HG03378 (cell line): ENCODE results near the gene DDX50.
"Not testable (repeated sequence)": the region's sequence is repeated elsewhere in the genome, so short reads cannot be mapped to it uniquely, and the experiment has no call there.

ENCODE experiments used
- ATAC-seq: cut with Tn5 transposase; IDR thresholded peaks from one replicate; pipeline ENCODE4 v1.9.1; 2021; ENCODE audit warnings: mild to moderate bottlenecking, moderate library complexity; ENCODE audit not compliant: unreplicated experiment

DDX50 gene

DNA sequence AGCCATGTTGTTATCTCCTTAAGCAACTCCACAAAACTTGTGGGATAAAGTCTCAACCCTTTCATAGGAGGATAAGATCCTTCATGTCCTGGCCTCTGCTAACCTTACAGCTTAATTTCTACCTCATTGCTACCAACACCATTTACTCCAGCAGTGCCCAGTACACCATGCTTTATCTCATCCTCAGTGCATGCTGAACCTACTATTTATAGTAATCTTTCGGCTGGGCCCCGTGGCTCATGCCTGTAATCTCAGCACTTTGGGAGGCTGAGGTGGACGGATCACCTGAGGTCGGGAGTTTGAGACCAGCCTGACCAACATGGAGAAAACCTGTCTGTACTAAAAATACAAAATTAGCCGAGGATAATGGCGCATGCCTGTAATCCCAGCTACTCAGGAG lies 78.6 kb downstream of the DDX50 start:
- not testable (repeated sequence) for ATAC-seq

DNA sequence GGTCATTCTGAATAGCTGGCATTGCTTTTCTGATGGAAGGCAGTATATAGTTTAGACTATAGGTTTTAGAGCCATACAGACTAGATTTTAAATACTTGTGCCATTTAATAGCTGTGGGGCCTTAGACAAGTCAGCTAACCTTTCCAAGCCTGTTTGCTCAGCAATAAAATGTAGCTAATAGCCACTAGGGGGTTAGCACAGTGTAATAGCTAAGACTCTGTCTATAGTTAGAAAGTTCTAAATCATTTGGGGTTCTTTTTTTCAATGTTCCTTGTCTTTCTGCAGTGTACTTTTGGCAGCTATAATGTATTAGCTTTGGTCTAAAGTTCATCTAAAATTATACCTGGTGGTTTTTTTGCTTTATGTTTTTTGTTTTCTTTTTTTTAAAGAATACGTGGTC lies 80.0 kb downstream of the DDX50 start:
- no peak for ATAC-seq

DNA sequence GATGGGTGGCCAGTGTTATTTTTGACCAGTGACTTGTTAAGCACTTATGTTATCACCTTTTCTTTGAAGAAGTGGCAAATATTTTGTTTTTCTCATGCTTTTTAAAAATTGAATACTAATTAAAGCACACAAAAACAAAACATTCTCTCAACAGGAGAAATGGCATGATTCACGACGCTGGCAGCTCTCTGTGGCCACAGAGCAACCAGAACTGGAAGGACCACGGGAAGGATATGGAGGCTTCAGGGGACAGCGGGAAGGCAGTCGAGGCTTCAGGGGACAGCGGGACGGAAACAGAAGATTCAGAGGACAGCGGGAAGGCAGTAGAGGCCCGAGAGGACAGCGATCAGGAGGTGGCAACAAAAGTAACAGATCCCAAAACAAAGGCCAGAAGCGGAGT lies 81.3 kb downstream of the DDX50 start:
- no peak for ATAC-seq

GRCh38 chr10:68987611-68988010 lies 86.5 kb downstream of the DDX50 start:
- no peak for ATAC-seq

- peak; percentile 72 for ATAC-seq
These were observed 87.6 kb downstream of the DDX50 start, which contains the start of gene KIFBP for GRCh38 chr10:68988530-68989316. Gene KIFBP (plus strand): TSS chr10:68988803. CDS start chr10:68988833, 30 bp downstream.

- ATAC-seq = no peak
These were observed 88.3 kb downstream of the DDX50 start for GRCh38 chr10:68989317-68989990.

DNA sequence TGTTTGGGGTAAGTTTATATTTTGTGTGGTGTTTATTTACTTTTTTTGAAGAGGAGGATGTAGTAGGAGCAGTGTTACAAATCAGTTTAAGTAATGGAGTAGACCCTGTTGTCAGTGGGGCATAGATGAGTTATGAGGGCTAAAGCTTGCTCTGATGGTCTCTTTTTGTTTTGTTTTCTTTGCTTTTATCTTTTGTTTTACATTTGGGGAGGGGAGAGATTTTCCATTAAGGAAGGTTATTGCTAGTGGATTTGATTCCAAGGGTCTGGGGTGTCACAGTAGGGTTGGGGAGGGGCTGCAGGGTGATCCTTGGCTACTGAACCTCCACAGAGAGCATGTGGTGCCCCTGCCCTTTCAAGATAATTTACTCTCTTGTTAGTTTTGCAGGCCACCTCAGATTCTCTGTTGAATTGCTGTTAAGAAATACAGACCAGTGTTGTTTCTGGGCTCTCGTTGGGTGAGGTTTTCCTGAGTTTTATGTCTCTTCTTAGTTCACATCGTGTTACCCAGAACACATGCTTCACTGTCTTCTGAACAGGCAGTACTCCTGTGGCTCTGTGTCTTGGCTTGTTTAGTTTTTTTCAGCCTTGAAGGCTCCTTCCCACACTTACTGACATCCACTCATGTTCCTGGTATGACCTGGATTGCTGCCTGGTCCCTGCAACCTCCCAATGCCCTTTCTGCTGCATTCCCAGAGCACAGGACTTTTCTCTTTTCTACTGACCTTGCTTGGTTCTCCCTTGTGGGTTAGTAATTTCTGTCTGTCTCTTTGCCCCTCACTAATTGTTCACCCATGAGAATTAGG lies 91.7 kb downstream of the DDX50 start:
- no peak for ATAC-seq
